GM21447 (cell line): ENCODE results near the gene CACNG7.
"Not testable (repeated sequence)": the region's sequence is repeated elsewhere in the genome, so short reads cannot be mapped to it uniquely, and the experiment has no call there.

Experiments used
- ATAC-seq: cut with Tn5 transposase; IDR thresholded peaks from one replicate; pipeline ENCODE4 v1.9.1; 2021; ENCODE audit not compliant: unreplicated experiment

CACNG7 gene

DNA sequence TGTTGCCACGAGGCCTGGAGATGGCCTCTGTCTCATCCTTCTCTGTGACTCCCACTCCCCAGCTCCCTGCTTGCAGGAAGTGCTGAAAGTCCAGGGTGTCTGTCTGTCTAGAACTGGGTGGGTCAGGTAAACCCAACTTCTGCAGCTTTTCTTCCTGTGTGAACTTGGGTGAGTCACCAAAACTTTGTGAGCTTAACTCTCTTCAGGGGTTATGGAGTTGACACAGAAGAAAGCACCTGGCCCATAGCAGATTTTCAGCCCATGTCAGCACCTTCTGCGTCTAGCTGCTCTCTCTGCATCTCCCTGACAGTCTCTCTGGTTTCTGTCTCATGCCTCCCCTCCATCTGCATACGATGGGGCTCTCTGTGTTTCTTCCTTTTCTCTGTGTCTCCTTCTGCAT lies 4.2 kb upstream of the CACNG7 start:
- no peak for ATAC-seq

DNA sequence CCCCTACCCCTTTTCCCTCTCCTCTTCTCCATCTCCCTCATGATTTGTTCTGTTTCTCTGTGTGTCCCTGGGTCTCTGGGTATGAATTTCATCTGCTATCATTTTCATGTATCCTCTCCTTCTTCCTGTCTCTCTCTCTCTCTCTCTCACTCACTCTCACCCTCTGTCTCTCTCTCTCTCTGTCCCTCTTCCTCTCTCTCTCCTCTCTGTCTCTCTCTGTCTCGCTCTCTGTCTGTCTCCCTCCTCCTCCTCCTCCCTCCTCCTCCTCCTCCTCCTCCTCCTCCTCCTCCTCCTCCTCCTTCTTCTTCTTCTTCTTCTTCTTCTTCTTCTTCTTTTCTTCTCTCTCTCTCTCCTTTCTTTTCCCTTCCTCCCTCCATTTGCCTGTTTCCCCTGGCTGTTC lies 3.3 kb upstream of the CACNG7 start:
- ATAC-seq, result no peak

DNA sequence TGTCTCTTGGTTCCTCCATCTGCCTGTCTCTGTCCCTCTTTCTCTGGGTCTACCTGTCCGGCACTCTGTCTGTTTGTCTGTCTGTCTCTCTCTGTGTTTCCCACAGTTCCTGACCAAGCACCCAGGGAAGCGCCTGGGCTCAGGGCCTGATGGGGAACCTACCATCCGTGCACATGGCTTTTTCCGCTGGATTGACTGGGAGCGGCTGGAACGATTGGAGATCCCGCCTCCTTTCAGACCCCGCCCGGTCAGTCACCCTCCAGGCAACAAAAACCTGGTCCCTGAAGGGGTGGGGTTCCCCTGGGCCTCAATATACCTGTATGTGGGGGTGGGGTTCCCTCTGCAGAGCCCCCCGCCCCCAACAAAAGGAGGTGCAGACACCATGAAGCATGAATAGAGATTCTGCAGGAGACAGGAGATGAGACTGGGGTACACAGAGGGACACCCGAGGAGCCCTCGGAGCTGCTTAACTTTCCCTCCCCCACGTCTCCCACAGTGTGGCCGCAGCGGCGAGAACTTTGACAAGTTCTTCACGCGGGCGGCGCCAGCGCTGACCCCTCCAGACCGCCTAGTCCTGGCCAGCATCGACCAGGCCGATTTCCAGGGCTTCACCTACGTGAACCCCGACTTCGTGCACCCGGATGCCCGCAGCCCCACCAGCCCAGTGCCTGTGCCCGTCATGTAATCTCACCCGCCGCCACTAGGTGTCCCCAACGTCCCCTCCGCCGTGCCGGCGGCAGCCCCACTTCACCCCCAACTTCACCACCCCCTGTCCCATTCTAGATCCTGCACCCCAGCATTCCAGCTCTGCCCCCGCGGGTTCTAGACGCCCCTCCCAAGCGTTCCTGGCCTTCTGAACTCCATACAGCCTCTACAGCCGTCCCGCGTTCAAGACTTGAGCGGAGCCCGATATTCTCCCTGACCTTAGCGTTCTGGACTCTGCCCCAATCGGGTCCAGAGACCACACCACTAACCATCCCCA lies 2.6 kb upstream of the CACNG7 start:
- ATAC-seq, result no peak

DNA sequence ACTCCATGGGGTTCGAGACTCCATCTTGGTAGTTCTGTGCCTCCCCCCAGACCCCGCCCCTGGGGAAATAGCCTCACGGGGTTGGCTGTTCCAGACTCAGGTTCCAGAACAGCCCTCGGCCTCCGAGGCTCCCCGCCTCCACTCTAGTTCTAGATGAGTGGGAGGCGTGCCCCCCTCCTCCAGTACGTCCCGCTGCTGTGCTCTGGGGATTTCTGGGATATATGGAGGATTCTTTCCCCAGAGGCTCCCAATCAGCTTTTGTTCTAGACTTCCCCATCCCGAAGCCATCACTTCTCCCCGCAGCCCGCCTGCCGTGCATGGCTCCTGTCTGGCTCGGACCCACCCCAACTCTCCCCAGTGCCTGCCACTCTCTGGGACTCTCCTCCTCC lies 1.9 kb upstream of the CACNG7 start:
- no peak for ATAC-seq

DNA sequence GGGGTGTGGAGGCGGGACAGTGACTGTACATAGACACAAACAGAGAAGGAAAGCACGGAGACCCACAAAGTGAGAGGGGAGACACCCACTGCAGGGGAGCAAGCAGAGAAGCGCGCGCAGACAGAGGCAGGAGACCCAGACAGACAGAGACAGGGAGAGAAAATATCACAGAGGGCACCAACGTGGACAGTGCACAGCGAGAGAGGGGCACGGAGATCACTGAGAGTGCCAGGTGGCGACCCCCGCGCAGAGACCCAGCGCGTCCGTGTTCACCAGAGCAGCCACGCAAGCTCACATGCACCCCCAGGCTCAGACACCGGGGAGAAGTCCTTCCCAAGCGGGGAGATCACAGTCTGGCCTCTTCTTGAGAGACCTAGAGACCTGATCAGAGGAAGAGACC lies 1.4 kb upstream of the CACNG7 start:
- no peak for ATAC-seq

DNA sequence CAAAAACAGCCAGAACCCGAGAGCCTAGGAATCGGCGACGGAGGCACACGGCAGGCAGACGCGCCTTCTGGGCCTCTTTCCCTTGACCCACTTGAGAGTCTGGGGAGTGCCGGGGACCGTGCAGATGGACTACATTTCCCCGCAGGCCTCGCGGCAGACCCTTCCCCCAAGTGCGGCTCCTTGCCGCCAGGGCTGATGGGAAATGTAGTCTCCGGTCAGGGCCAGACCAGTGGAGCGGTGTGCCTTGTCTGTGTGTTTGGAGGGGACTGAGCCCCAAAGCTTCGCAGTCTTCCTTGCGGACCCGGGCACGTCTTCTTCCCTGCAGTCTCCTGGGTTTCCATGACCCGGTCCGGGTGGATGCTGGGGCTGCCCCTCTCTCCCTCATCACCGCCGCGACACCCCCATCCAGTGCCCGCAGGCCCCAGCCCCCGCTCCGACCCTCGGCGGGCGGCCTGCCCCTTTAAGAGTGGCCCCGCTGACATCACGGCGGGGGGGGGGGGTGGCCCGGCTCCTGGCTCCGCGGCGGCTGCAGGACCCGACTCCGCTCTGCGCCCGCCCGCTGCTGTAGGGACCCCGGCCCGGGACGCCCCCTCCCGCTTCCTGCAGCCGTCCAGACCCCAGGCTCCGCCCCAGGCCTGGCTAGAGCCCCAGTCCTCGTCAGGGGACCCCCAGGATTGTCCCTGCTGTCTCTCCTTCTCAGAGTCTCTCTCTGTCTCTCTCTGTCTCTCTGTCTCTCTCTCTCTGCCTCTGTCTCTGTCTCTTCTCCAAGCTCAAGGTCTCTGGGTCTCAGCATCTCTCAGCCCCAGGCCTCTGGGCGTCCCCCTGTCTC lies 758 bp upstream of the CACNG7 start:
- ATAC-seq, result no peak

DNA sequence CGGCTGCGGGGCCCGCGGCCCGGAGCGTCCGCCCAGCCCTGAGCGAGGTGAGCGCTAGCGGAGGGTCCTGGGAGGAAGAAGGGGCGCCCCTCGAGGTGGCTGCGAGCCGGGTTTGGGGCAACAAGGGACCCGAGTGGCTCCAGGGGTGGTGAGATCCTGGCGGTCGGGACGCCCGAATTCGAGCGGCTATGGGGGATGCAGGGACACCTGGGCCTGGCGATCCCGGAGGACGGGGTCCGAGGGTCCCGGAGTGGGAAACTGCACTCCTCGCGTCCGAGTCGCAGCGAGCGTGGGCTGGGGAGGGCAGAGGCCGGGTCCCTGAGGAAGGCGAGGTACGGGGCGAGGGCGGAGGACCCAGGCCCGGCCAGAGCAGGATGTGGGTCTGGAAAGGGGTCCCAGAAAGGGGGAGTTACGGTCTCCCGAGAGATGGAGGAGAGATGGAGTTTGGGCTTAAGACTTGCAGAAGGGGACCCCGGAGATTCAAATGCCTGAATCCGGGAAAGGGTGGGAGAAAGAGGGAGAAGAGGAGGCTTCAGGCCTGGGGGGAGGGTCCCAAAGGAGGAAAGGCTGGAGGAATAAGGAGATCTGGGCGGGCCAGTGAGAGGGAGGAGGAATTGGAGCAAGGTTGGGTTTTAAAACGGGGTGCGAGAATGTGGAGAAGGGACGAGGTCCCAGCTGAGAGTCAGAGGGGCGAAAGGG lies 542 bp downstream of the CACNG7 start:
- ATAC-seq, result no peak

DNA sequence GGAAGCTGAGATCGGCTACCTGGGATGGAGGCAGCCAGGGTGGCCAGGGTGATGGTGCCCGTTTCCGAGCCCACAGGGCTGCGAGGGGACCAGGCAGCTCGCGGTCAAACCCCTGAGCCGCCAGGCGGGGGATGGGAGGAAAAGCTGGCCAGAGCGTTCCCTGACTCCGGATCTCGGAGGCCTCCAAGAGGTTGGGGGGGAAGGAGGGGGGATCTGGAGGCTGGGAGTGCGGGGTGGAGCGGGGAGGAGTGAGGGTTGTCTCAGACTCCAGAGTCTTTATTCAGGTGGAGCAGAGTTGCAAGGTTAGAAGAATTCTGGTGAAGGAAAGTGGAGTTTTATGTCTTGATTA lies 1.1 kb downstream of the CACNG7 start:
- ATAC-seq, result no peak

DNA sequence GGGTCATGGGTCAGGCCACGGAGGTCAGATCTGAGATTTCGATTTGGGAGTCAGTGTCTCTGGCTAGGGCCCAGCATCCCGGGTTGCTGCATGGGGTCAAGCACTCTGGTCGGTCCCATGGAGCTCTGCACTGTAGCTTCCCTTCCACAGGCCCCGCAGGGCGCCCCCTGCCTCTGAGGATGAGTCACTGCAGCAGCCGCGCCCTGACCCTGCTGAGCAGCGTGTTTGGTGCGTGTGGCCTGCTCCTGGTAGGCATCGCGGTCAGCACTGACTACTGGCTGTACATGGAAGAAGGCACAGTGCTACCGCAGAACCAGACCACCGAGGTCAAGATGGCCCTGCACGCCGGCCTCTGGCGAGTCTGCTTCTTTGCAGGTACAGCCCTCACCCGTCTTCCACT lies 3.6 kb downstream of the CACNG7 start:
- ATAC-seq, result no peak

DNA sequence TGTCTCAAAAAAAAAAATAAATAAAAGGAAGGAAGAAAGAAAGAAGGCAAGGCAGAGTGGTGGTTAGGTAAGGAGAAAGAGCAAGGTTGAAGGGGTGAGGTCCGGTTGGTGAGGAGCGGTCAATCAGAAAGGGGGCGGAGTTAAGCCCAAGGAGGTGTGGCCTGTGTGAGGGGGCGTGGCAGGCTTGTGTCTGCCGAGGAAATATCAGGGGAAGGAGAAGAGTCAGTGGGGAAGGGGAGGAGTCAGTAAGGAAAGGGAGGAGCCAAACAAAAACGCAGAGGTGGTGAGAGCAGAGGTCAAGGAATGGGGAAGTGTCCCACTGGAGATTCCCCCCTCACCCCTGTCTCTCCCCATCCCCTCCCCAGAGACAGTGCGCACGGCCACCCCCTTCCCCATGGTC lies 5.9 kb downstream of the CACNG7 start:
- no peak for ATAC-seq

DNA sequence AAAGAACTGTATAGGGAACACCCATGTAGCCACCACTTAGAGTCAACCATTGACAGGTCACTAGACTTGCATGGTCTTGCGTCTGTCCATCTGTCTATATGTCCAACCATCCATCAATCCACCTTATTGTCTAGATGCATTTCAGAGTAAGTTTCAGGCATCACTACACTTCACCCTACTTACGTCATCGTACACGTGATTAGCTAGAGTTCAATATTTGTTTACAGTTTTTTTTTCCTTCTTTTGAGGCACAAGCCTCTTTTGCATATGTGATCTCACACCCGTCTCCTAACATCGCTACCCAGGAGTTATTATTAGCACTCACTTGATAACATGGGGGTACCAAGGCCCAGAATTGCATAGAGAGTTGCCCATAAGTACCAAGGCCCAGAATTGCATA lies 6.9 kb downstream of the CACNG7 start:
- no peak for ATAC-seq

DNA sequence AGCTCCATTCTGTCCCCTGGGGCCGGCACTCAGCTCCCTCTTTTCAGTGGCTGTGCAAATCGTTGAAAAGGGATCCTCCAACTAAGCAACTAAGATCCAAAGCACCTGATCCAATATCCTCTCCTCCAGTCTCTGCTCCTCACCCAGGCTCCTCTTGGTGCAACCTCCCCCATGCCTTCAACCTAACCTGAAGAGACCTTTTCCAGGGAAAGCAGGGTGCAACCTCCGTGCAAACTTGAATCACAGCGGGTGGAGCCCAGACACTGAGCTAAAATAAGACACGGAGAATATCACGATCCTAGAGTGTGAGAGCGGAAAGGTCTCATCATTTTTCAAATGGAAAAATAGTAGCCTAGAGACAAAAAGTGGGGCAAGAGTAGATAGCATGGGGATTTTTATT lies 8.3 kb downstream of the CACNG7 start:
- ATAC-seq, result no peak

DNA sequence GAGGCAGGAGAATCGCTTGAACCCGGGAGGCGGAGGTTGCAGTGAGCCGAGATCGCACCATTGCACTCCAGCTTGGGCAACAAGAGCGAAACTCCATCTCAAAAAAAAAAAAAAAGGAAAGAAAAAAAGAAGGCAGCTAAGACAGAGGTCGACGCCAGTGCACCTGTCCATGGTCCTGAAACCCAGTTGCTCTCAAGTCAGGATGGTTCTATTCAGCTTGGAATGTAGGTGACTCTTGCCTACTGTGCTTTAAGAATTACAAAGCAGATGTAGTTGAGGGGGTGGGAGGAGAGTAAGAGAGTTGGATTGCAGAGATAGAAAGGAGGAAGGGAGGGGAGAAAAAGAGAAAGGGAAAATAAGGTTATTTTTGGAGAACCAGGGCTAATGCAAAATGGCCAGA lies 18.7 kb downstream of the CACNG7 start:
- ATAC-seq, result no peak

DNA sequence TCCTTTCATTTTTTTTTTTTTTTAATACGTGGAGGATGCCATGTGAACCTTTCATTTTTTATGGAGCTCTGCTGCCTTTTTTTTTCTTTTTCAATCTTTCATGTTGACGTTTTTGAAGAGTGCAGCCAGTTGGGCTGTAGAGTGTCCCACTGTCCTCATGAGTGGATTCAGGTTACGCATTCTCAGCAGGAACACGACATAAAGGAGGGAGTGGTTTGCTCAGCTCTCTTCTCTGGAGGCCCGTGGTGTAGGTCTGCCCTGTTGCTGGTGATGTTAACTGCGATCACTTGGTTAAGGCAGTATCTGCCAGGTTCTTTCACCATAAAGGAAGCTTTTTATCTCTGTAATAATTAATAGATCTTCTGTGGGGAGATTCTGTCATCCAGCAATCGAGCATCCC lies 27.0 kb downstream of the CACNG7 start:
- ATAC-seq, result no peak

DNA sequence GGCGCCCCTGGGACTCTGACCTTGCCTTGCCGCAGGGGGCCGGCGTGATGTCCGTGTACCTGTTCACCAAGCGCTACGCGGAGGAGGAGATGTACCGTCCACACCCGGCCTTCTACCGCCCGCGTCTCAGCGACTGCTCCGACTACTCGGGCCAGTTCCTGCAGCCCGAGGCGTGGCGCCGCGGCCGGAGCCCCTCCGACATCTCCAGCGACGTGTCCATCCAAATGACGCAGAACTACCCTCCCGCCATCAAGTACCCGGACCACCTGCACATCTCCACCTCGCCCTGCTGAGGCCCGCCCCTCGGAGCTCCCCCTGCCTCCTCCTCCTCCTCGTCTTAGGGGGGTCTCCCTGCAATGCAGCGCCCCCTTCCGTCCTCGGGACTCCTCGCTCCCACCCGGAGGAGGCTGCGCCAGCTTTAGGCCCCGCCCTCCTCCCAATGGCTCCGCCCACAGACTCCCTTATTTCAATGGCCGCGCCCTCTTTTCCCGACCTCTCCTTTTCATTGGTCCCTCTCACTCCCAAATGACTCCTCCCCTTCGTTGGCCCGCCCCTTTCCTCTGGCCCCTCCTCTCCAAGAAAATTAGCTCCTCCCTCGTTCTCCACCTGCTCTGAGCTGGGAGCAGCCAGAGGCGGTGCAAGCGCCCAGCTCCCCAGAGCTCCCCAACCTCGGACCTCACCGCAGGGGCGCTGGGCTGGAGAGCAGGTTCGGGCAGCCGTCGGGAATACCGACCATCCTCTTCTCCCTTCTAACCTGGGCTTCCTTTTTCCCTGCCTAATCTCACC lies 33.1 kb downstream of the CACNG7 start:
- ATAC-seq, result no peak

DNA sequence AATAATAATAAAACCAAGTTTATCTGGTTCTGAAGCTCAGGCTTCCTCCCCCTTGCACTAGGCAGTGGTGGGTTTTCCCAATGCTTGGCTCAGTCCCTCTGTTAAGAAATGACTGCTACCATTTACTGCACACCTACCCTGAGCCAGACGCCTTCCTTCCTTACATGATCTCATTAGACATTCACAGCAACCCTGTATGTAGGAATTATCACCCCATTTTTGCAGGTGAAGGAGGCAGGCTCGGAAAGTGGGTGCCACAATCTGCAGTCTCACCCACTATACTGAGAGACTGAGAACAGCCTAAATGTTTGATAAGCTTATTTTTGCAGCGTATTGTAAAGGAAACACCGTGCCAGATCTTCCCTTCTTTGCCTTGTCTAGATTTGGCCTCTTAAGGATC lies 35.3 kb downstream of the CACNG7 start:
- no peak for ATAC-seq

DNA sequence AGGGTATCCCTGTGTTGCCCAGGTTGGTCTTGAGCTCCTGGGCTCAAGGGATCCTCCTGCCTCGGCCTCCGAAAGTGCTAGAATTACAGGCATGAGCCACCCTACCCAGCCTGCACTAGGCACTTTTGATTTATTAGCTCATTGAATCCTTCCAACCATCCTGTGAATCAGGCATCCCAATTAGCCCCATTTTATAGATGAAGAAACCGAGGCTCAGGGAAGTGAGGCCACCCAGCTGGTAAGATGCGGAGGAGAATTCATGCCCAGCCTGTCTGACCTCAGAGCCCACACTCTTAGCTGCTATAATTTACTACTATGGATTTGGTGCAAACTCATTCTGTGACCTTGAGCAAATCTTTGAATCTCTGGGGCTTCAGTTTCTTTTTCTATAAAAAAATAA lies 35.9 kb downstream of the CACNG7 start:
- no peak for ATAC-seq

DNA sequence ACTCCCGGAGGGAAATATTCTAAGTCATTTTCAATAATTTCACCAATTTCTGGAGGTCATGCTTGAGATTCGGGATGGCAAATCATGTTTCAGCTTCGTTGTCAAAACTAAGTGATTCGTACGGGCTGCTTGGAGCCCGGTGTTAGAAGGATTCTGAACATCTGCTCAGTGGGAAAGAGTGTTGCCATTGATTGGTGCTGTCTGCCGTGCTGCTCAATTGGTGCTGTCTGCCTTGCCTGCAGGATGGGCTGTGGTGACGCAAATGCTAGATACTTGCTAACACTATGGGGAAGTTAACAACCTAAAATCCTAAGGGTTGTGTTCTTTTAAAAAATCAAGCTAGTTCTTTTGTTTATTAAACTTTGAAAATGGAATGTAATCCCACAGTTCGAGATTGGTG lies 36.4 kb downstream of the CACNG7 start:
- ATAC-seq, result no peak

DNA sequence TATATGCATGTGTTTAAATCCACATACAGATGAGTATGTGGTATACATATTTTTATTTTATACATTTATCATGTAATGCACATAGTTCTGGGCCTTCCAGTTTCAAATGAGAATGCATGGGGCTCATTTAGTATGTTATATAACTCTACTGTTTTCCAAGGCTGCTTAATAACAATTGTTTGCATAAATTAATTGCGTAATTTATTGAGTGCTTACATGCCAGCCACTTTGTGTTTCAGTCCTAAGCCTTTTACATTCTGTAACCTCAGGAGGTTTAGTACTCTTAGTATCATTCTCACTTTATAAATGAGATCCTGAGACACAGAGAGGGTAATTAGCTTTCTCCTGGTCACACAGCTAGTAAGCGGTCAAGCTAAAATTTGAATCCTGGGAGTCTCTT lies 36.9 kb downstream of the CACNG7 start:
- no peak for ATAC-seq

DNA sequence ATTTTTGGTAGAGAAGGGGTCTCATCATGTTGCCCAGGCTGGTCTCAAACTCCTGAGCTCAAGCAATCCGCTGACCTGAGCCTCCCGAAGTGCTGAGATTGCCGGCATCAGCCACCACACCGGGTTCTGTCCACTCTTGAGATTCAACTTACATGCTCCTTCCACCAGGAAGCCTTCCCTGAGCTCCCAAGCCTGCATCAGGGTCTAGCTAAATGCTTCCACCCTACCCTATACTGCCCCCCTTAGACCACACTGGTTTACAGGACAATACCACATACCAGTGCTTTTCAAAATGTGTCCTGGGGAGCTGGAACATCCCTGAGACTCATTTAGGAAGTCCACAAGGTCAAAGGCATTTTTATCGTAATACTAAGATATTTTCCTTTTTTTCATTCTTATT lies 38.5 kb downstream of the CACNG7 start:
- ATAC-seq, result no peak

DNA sequence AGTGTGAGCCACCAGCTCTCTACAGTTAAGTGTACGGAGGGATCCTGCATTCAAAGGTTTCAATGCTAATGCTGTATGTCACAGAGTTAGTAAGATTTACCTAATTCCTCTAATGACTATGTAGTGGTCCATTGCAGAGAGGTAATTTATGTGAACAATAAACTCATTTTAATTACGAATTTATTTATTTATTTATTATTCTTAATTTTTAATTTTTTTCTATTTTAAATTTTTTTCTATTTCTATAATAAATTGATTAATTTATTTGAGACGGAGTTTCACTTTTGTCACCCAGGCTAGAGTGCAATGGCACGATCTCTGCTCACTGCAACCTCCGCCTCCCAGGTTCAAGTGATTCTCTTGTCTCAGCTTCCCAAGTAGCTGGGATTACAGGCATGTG lies 39.5 kb downstream of the CACNG7 start:
- not testable (repeated sequence) for ATAC-seq
